Karpas-422 (cell line): ENCODE results near the gene SLC23A2. TPM values are rescaled to one million over a fixed set of nuclear protein-coding genes. Genes with fewer than 3 reads are reported as not detected.
"Not testable (repeated sequence)": the region's sequence is repeated elsewhere in the genome, so short reads cannot be mapped to it uniquely, and the experiment has no call there.

ENCODE experiments used
- DNase-seq: peaks from one replicate; pipeline ENCODE4 v3.0.0-alpha.2; 2015
- H2AFZ ChIP-seq: fragments of 200-600 bp; sonication (generic); 2 replicates; pipeline ENCODE4 v1.6.1; 2014; ENCODE audit warnings: antibody characterized with exemption, low read length, mixed read lengths
- H3K27ac ChIP-seq: fragments of 200-600 bp; sonication (generic); 2 replicates; pipeline ENCODE4 v1.5.1; 2014; ENCODE audit warnings: mild to moderate bottlenecking, low read length, moderate library complexity
- H3K27me3 ChIP-seq: fragments of 200-600 bp; sonication (generic); 2 replicates; pipeline ENCODE4 v1.6.1; 2014; ENCODE audit warnings: low read length, mixed read lengths
- H3K36me3 ChIP-seq: fragments of 200-600 bp; sonication (generic); 2 replicates; pipeline ENCODE4 v1.6.1; 2014; ENCODE audit warnings: low read length, mixed read lengths; ENCODE audit not compliant: insufficient read depth
- H3K4me1 ChIP-seq: fragments of 200-600 bp; sonication (generic); 2 replicates; pipeline ENCODE4 v1.6.1; 2014; ENCODE audit warnings: mild to moderate bottlenecking, low read length, mixed read lengths
- H3K4me2 ChIP-seq: fragments of 200-600 bp; sonication (generic); 2 replicates; pipeline ENCODE4 v1.6.1; 2014; ENCODE audit warnings: low read length, low read depth, mild to moderate bottlenecking; ENCODE audit not compliant: poor library complexity, severe bottlenecking
- H3K4me3 ChIP-seq: fragments of 200-600 bp; sonication (generic); 2 replicates; pipeline ENCODE4 v1.5.1; 2014; ENCODE audit warnings: mild to moderate bottlenecking, antibody characterized with exemption, low read length, mixed read lengths
- H3K79me2 ChIP-seq: fragments of 200-600 bp; sonication (generic); 2 replicates; pipeline ENCODE4 v1.6.1; 2014; ENCODE audit warnings: mild to moderate bottlenecking, low read length, mixed read lengths
- H3K9ac ChIP-seq: fragments of 200-600 bp; sonication (generic); 2 replicates; pipeline ENCODE4 v1.6.0; 2014; ENCODE audit warnings: low read length
- H3K9me2 ChIP-seq: fragments of 200-600 bp; sonication (generic), shearing (Covaris generic); replicated peaks from 2 replicates; pipeline ENCODE4 v1.6.0; 2014; ENCODE audit warnings: mild to moderate bottlenecking, low read length, moderate library complexity; ENCODE audit not compliant: insufficient read depth
- H3K9me3 ChIP-seq: fragments of 300-700, 200-600 bp; sonication (generic); 2 replicates; pipeline ENCODE4 v1.6.1; 2014; ENCODE audit warnings: low read length, mixed read lengths
- H4K20me1 ChIP-seq: fragments of 200-600 bp; sonication (generic); 2 replicates; pipeline ENCODE4 v1.6.1; 2014; ENCODE audit warnings: mild to moderate bottlenecking, antibody characterized with exemption, low read length, low read depth; ENCODE audit not compliant: insufficient read depth
- total RNA-seq: library from RNA; depleted of rRNA; stranded (reverse); fragments of >200 nt; shearing (Covaris generic); gene quantifications from 2 replicates; pipeline ENCODE4 v1.2.3, GENCODE V29; 2014; ENCODE audit warnings: low replicate concordance

Gene SLC23A2
- total RNA-seq, 1 experiment from 2014 or later = 49.2 TPM

- H3K36me3 ChIP-seq = no peaks in the 10 kb centered on the region; the same call in 1 of the 2 replicates
- no peaks in the 10 kb centered on the region for H3K27me3 ChIP-seq
- peaks cover 97% of the 10 kb centered on the region for H3K79me2 ChIP-seq
- peak overlapping the region; percentile 47 for H3K27ac ChIP-seq
- H3K9me3 ChIP-seq = no peaks in the 10 kb centered on the region
- no peak overlapping the region for H3K4me2 ChIP-seq
- H2AFZ ChIP-seq = no peak overlapping the region
- peaks cover 94% of the 10 kb centered on the region for H3K4me1 ChIP-seq
- H3K9ac ChIP-seq = no peak overlapping the region
- 0 out of 2 replicates have a peak, but pooled peaks cover 3% of the 10 kb centered on the region for H4K20me1 ChIP-seq
- DNase-seq = no peak
- H3K9me2 ChIP-seq = no peaks in the 10 kb centered on the region
- H3K4me3 ChIP-seq = no peak overlapping the region
Measured at GRCh38 chr20:4982281-4982680, 19.0 kb downstream of the SLC23A2 start.

- Histone ChIP-seq H3K9ac (no peak overlapping the region), H3K9me2 (no peaks in the 10 kb centered on the region), H3K36me3 (no peaks in the 10 kb centered on the region), H3K4me3 (no peak overlapping the region), H3K4me1 (peaks cover 94% of the 10 kb centered on the region), H3K27ac (peak overlapping the region; percentile 73), H4K20me1 (peaks cover 3% of the 10 kb centered on the region; the same call in 1 of the 2 replicates), H3K27me3 (no peaks in the 10 kb centered on the region), H3K79me2 (peaks cover 96% of the 10 kb centered on the region), H3K4me2 (peak overlapping the region; percentile 21), H2AFZ (no peak overlapping the region), H3K9me3 (no peaks in the 10 kb centered on the region)
- no peak for DNase-seq
Measured at GRCh38 chr20:4979841-4980410, 21.4 kb downstream of the SLC23A2 start.

GRCh38 chr20:4978050-4978918 lies 23.0 kb downstream of the SLC23A2 start:
- H3K4me2 ChIP-seq = peak overlapping the region; percentile 21
- no peaks in the 10 kb centered on the region for H3K36me3 ChIP-seq

GRCh38 chr20:4976014-4976413 lies 25.3 kb downstream of the SLC23A2 start:
- Histone ChIP-seq H3K79me2 (peaks cover 94% of the 10 kb centered on the region), H3K27ac (peak overlapping the region; percentile 73), H3K4me2 (peak overlapping the region; percentile 12), H3K4me1 (peaks cover 83% of the 10 kb centered on the region)
- DNase-seq, H3K9me3 ChIP-seq, H4K20me1 ChIP-seq, H2AFZ ChIP-seq, H3K27me3 ChIP-seq, H3K4me3 ChIP-seq, H3K9ac ChIP-seq, H3K36me3 ChIP-seq, H3K9me2 ChIP-seq: not testable (repeated sequence)

More at GRCh38 chr20:4978050-4978918, 23.0 kb downstream of the SLC23A2 start:
- no peak overlapping the region for H3K4me3 ChIP-seq
- peaks cover 3% of the 10 kb centered on the region; the same call in 1 of the 2 replicates for H4K20me1 ChIP-seq
- no peaks in the 10 kb centered on the region for H3K9me2 ChIP-seq
- DNase-seq = no peak
- H3K4me1 ChIP-seq = peaks cover 96% of the 10 kb centered on the region
- no peaks in the 10 kb centered on the region for H3K27me3 ChIP-seq
- H2AFZ ChIP-seq = no peak overlapping the region
- H3K9ac ChIP-seq = peak overlapping the region; percentile 35
- peaks cover 98% of the 10 kb centered on the region for H3K79me2 ChIP-seq
- no peaks in the 10 kb centered on the region for H3K9me3 ChIP-seq
- peak overlapping the region; percentile 73 for H3K27ac ChIP-seq

GRCh38 chr20:4973330-4974097 lies 27.8 kb downstream of the SLC23A2 start:
- H3K4me2 ChIP-seq = peak overlapping the region; percentile 29

GRCh38 chr20:4972506-4973251 lies 28.6 kb downstream of the SLC23A2 start:
- Histone ChIP-seq H4K20me1 (no peaks in the 10 kb centered on the region; the same call in 1 of the 2 replicates), H3K4me3 (no peak overlapping the region), H3K79me2 (peaks cover 87% of the 10 kb centered on the region), H3K4me2 (peak overlapping the region; percentile 29), H3K27me3 (no peaks in the 10 kb centered on the region), H3K9me2 (no peaks in the 10 kb centered on the region), H3K9me3 (no peaks in the 10 kb centered on the region), H2AFZ (no peak overlapping the region), H3K36me3 (peaks cover 8% of the 10 kb centered on the region; the same call in 1 of the 2 replicates), H3K9ac (peak overlapping the region; percentile 11; the same call in 1 of the 2 replicates), H3K4me1 (peaks cover 51% of the 10 kb centered on the region), H3K27ac (peak overlapping the region; percentile 66)
- DNase-seq = no peak

More at GRCh38 chr20:4973330-4974097, 27.8 kb downstream of the SLC23A2 start:
- no peaks in the 10 kb centered on the region; the same call in 1 of the 2 replicates for H4K20me1 ChIP-seq
- H3K4me3 ChIP-seq = peak overlapping the region; percentile 16; the same call in 1 of the 2 replicates
- H3K79me2 ChIP-seq = peaks cover 88% of the 10 kb centered on the region
- H3K36me3 ChIP-seq = peaks cover 8% of the 10 kb centered on the region; the same call in 1 of the 2 replicates
- H3K27me3 ChIP-seq = no peaks in the 10 kb centered on the region
- peak overlapping the region; percentile 11 for H3K9ac ChIP-seq
- no peak for DNase-seq
- peaks cover 59% of the 10 kb centered on the region for H3K4me1 ChIP-seq
- H2AFZ ChIP-seq = no peak overlapping the region
- no peaks in the 10 kb centered on the region for H3K9me2 ChIP-seq
- H3K9me3 ChIP-seq = no peaks in the 10 kb centered on the region
- H3K27ac ChIP-seq = peak overlapping the region; percentile 66

GRCh38 chr20:4971064-4971463 lies 30.2 kb downstream of the SLC23A2 start:
- Histone ChIP-seq H3K27ac (no peak overlapping the region), H3K4me2 (no peak overlapping the region), H3K36me3 (peaks cover 12% of the 10 kb centered on the region; the same call in 1 of the 2 replicates), H3K4me3 (no peak overlapping the region), H4K20me1 (no peaks in the 10 kb centered on the region), H3K9me3 (no peaks in the 10 kb centered on the region), H3K27me3 (no peaks in the 10 kb centered on the region), H3K9me2 (no peaks in the 10 kb centered on the region), H3K4me1 (peaks cover 43% of the 10 kb centered on the region), H3K9ac (no peak overlapping the region), H2AFZ (no peak overlapping the region), H3K79me2 (peaks cover 84% of the 10 kb centered on the region)
- no peak for DNase-seq
